Trophoblast cell (in vitro differentiated cells and primary cell): ENCODE results near the gene HSPA4. TPM values are rescaled to one million over a fixed set of nuclear protein-coding genes. Genes with fewer than 3 reads are reported as not detected.
A peak's percentile ranks its signal among the peaks of the same experiment; 100 is the strongest.
"Not testable (repeated sequence)": the region's sequence is repeated elsewhere in the genome, so short reads cannot be mapped to it uniquely, and the experiment has no call there.

Source experiments
- DNase-seq, 2 donors: peaks; one replicate each; pipeline ENCODE4 v3.0.0-alpha.2; 2016
- H2AFZ ChIP-seq: 2 replicates; pipeline ENCODE4 v1.6.1; 2013; ENCODE audit warnings: low read length, moderate library complexity, mild to moderate bottlenecking; ENCODE audit not compliant: insufficient read depth, poor library complexity
- H2AK5ac ChIP-seq: 2 replicates; pipeline ENCODE4 v1.6.1; 2013; ENCODE audit warnings: mild to moderate bottlenecking, low read length
- H2BK120ac ChIP-seq: 2 replicates; pipeline ENCODE4 v1.6.1; 2013; ENCODE audit warnings: low read length, mild to moderate bottlenecking, moderate library complexity; ENCODE audit not compliant: insufficient read depth, poor library complexity
- H2BK12ac ChIP-seq: 2 replicates; pipeline ENCODE4 v1.6.1; 2013; ENCODE audit warnings: mild to moderate bottlenecking, low read length, moderate library complexity
- H2BK5ac ChIP-seq: 2 replicates; pipeline ENCODE4 v1.6.1; 2013; ENCODE audit warnings: low read length, low read depth, moderate library complexity, mild to moderate bottlenecking; ENCODE audit not compliant: poor library complexity
- H3K14ac ChIP-seq: 2 replicates; pipeline ENCODE4 v1.6.1; 2013; ENCODE audit warnings: mild to moderate bottlenecking, low read length
- H3K18ac ChIP-seq: 2 replicates; pipeline ENCODE4 v1.6.1; 2013; ENCODE audit warnings: mild to moderate bottlenecking, low read length
- H3K23ac ChIP-seq: 2 replicates; pipeline ENCODE4 v1.6.1; 2013; ENCODE audit warnings: low read length
- H3K27ac ChIP-seq: 2 replicates; pipeline ENCODE4 v1.5.1; 2013; ENCODE audit warnings: low read depth, mild to moderate bottlenecking, inconsistent platforms, low read length, moderate library complexity
- H3K27me3 ChIP-seq: 2 replicates; pipeline ENCODE4 v1.6.1; 2013; ENCODE audit warnings: inconsistent platforms, mild to moderate bottlenecking, low read length, moderate library complexity; ENCODE audit not compliant: insufficient read depth
- H3K36me3 ChIP-seq, 2 experiments: 1 replicate in 1 of 2; 2 replicates in 1 of 2; pipeline ENCODE4 v1.6.1; 2013; ENCODE audit warnings: low read length in 2 of 2, mild to moderate bottlenecking in 2 of 2, moderate library complexity in 1 of 2; ENCODE audit not compliant: insufficient read depth in 2 of 2, control insufficient read depth in 1 of 2
- H3K4ac ChIP-seq: 2 replicates; pipeline ENCODE4 v1.6.1; 2013; ENCODE audit warnings: low read depth, mild to moderate bottlenecking, low read length, moderate library complexity
- H3K4me1 ChIP-seq, 2 experiments: 1 replicate in 1 of 2; 2 replicates in 1 of 2; pipeline ENCODE4 v1.6.1; 2013; ENCODE audit warnings: low read length in 2 of 2, mild to moderate bottlenecking in 2 of 2, moderate library complexity in 1 of 2; ENCODE audit not compliant: insufficient read depth in 2 of 2, control insufficient read depth in 1 of 2
- H3K4me2 ChIP-seq: 2 replicates; pipeline ENCODE4 v1.6.1; 2013; ENCODE audit warnings: inconsistent platforms, mild to moderate bottlenecking, low read length, moderate library complexity
- H3K4me3 ChIP-seq: 2 replicates; pipeline ENCODE4 v1.5.1; 2013; ENCODE audit warnings: mild to moderate bottlenecking, low read depth, low read length, inconsistent platforms
- H3K79me1 ChIP-seq: one replicate; pipeline ENCODE4 v1.6.1; 2013; ENCODE audit warnings: low read length
- H3K79me2 ChIP-seq: 2 replicates; pipeline ENCODE4 v1.6.1; 2013; ENCODE audit warnings: low read length, mild to moderate bottlenecking; ENCODE audit not compliant: control insufficient read depth, insufficient read depth, poor library complexity
- H3K9ac ChIP-seq: 2 replicates; pipeline ENCODE4 v1.6.1; 2013; ENCODE audit warnings: mild to moderate bottlenecking, low read length
- H3K9me3 ChIP-seq: 2 replicates; pipeline ENCODE4 v1.6.1; 2013; ENCODE audit warnings: low read depth, mild to moderate bottlenecking, control low read depth, inconsistent platforms, low read length; ENCODE audit not compliant: insufficient read depth
- H4K12ac ChIP-seq: 2 replicates; pipeline ENCODE4 v1.6.1; 2013; ENCODE audit warnings: low read depth, mild to moderate bottlenecking, low read length, moderate library complexity
- H4K8ac ChIP-seq: 2 replicates; pipeline ENCODE4 v1.6.1; 2013; ENCODE audit warnings: low read depth, mild to moderate bottlenecking, low read length, moderate library complexity
- H4K91ac ChIP-seq: one replicate; pipeline ENCODE4 v1.6.1; 2013; ENCODE audit warnings: low read depth, mild to moderate bottlenecking, low read length, moderate library complexity
- WGBS: extraction: QIAGEN DNeasy Blood & Tissue Kit; methylation state at CpG from one replicate; pipeline ENCODE4 v1.1.7; 2013; ENCODE audit warnings: missing lambda C conversion rate; ENCODE audit not compliant: insufficient read length, insufficient coverage; ENCODE audit errors: extremely low coverage; 5-methylcytosine and 5-hydroxymethylcytosine counted together
- polyA plus RNA-seq: library from polyadenylated mRNA; stranded (reverse); fragments of 200-250 nt; gene quantifications from 2 replicates; pipeline ENCODE4 v1.2.3, GENCODE V29; 2013

Gene HSPA4
- 163 and 170 TPM in 2 replicates for polyA plus RNA-seq

GRCh38 chr5:133051542-133052316, at the start of gene HSPA4:
Gene HSPA4 (plus strand): TSS chr5:133052013. CDS start chr5:133052251, 238 bp downstream.
- H3K27me3 ChIP-seq: no peaks in the 10 kb centered on the region
- peak within 1 kb of the TSS; percentile 96 for H4K12ac ChIP-seq
- peak within 1 kb of the TSS; percentile 89 for H3K18ac ChIP-seq
- peaks cover 0 to 2% of the 10 kb centered on the region in 2 experiments for H3K36me3 ChIP-seq
- peak within 1 kb of the TSS; percentile 96 for H4K8ac ChIP-seq
- H3K79me2 ChIP-seq: peaks cover 33% of the 10 kb centered on the region
- WGBS: no CpG with 5 or more reads among the region's 68 CpGs
- peak within 1 kb of the TSS; percentile 93 for H2AFZ ChIP-seq
- peaks cover 15% of the 10 kb centered on the region for H3K79me1 ChIP-seq
- no peak within 1 kb of the TSS for H3K23ac ChIP-seq
- peak within 1 kb of the TSS; percentile 97 for H3K9ac ChIP-seq
- peak within 1 kb of the TSS; percentile 92 for H2BK5ac ChIP-seq
- H2AK5ac ChIP-seq: peak within 1 kb of the TSS; percentile 33
- H3K4me3 ChIP-seq: peak within 1 kb of the TSS; percentile 97
- no peak within 1 kb of the TSS for H2BK12ac ChIP-seq
- H3K14ac ChIP-seq: peak within 1 kb of the TSS; percentile 94
- peak within 1 kb of the TSS; percentile 99 for H3K27ac ChIP-seq
- H3K4ac ChIP-seq: peak within 1 kb of the TSS; percentile 95
- peak within 1 kb of the TSS; percentile 95 for H3K4me2 ChIP-seq
- peak; percentile 99 to 100 for DNase-seq
- H3K9me3 ChIP-seq: no peaks in the 10 kb centered on the region
- H3K4me1 ChIP-seq: peaks cover 3 to 8% of the 10 kb centered on the region in 2 experiments
- peak within 1 kb of the TSS; percentile 94 for H4K91ac ChIP-seq
- H2BK120ac ChIP-seq: peak within 1 kb of the TSS; percentile 81

- Histone ChIP-seq H3K9ac (no peak overlapping the region), H3K4me2 (no peak overlapping the region), H3K9me3 (no peaks in the 10 kb centered on the region), H3K23ac (no peak overlapping the region), H3K36me3 (peaks cover 7 to 18% of the 10 kb centered on the region in 2 experiments), H4K91ac (no peak overlapping the region), H2BK5ac (no peak overlapping the region), H2BK12ac (no peak overlapping the region), H4K12ac (no peak overlapping the region), H3K4me3 (no peak overlapping the region), H2BK120ac (no peak overlapping the region), H3K14ac (no peak overlapping the region), H3K27me3 (no peaks in the 10 kb centered on the region), H2AK5ac (no peak overlapping the region), H2AFZ (no peak overlapping the region), H3K27ac (no peak overlapping the region), H3K4me1 (no peaks in the 10 kb centered on the region), H3K4ac (no peak overlapping the region), H3K79me1 (no peaks in the 10 kb centered on the region), H3K79me2 (no peaks in the 10 kb centered on the region), H3K18ac (no peak overlapping the region), H4K8ac (no peak overlapping the region)
- no CpG with 5 or more reads among the region's 1 CpG for WGBS
- DNase-seq: peak in 1 of 2 donors; percentile 50
These were observed 45.2 kb upstream of the HSPA4 start for GRCh38 chr5:133006653-133007052.

- H3K18ac ChIP-seq, DNase-seq, H3K27ac ChIP-seq, H3K79me1 ChIP-seq, H4K91ac ChIP-seq, H3K14ac ChIP-seq, H4K12ac ChIP-seq, H2AFZ ChIP-seq, H3K9ac ChIP-seq, H3K4me1 ChIP-seq, H3K4me2 ChIP-seq, H3K79me2 ChIP-seq, H2BK5ac ChIP-seq, H3K23ac ChIP-seq, H2AK5ac ChIP-seq, H2BK12ac ChIP-seq, H3K4ac ChIP-seq, H2BK120ac ChIP-seq, H3K4me3 ChIP-seq, H4K8ac ChIP-seq, H3K9me3 ChIP-seq, H3K27me3 ChIP-seq: not testable (repeated sequence)
- WGBS: no CpG with 5 or more reads among the region's 6 CpGs
- peaks cover 4 to 15% of the 10 kb centered on the region in 2 experiments for H3K36me3 ChIP-seq
These were observed 43.4 kb upstream of the HSPA4 start for GRCh38 chr5:133008455-133008854.

DNA sequence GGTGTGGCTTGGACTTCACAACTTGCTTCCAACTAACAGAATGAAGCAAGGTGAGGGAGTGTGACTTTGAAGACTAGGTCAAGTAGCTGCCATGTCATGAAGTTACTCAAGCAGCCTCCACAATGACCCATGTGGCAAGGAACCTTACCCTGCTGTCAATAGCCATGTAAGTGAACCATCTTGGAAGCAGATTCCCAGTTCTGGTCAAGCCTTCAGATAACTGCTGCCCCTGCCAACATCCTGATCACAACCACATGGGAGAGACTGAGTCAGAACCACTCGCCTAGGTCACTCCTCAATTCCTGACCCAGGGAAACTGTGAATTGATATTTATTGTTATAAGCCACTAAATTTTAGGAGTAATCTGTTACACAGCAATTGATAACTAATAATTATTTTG, 36.3 kb upstream of the HSPA4 start:
- H3K36me3 ChIP-seq: peaks cover 11 to 12% of the 10 kb centered on the region in 2 experiments
- no peak overlapping the region for H3K27ac ChIP-seq
- no peak overlapping the region for H4K8ac ChIP-seq
- no peak overlapping the region for H3K4me3 ChIP-seq
- H3K4ac ChIP-seq: no peak overlapping the region
- H4K12ac ChIP-seq: no peak overlapping the region
- H3K4me1 ChIP-seq: no peaks in the 10 kb centered on the region
- H3K9me3 ChIP-seq: no peaks in the 10 kb centered on the region
- H3K79me1 ChIP-seq: no peaks in the 10 kb centered on the region
- WGBS: no CpG with 5 or more reads among the region's 1 CpG
- H2BK5ac ChIP-seq: no peak overlapping the region
- no peak overlapping the region for H2BK120ac ChIP-seq
- H3K4me2 ChIP-seq: no peak overlapping the region
- no peak overlapping the region for H4K91ac ChIP-seq
- no peak overlapping the region for H2AFZ ChIP-seq
- H3K9ac ChIP-seq: peak overlapping the region; percentile 52
- no peak overlapping the region for H3K14ac ChIP-seq
- no peak overlapping the region for H3K18ac ChIP-seq
- no peak overlapping the region for H3K23ac ChIP-seq
- H3K27me3 ChIP-seq: no peaks in the 10 kb centered on the region
- no peaks in the 10 kb centered on the region for H3K79me2 ChIP-seq
- H2AK5ac ChIP-seq: no peak overlapping the region
- no peak for DNase-seq
- H2BK12ac ChIP-seq: no peak overlapping the region
